Ishikawa (cell line): ENCODE results near the gene KASH5.

Experiments
- CREB1 ChIP-seq: IDR thresholded peaks from 2 replicates; pipeline ENCODE4 v1.6.1; 2012; ENCODE audit warnings: low read depth
- EP300 ChIP-seq: IDR thresholded peaks from 2 replicates; pipeline ENCODE4 v1.6.1; 2012; ENCODE audit warnings: borderline replicate concordance
- FOXM1 ChIP-seq: IDR thresholded peaks from 2 replicates; pipeline ENCODE4 v1.6.1; 2012; ENCODE audit warnings: low read depth, borderline replicate concordance
- TAF1 ChIP-seq: IDR thresholded peaks from 2 replicates; pipeline ENCODE4 v1.6.1; 2012; ENCODE audit warnings: low read depth, mild to moderate bottlenecking
- TCF12 ChIP-seq: IDR thresholded peaks from 2 replicates; pipeline ENCODE4 v1.6.1; 2012; ENCODE audit warnings: low read depth
- TEAD4 ChIP-seq: IDR thresholded peaks from 2 replicates; pipeline ENCODE4 v1.6.1; 2012
- TF ChIP-seq, protein P1 (sequence below): IDR thresholded peaks from 2 replicates; pipeline ENCODE4 v1.6.1; 2012
- TF ChIP-seq, protein P2 (sequence below): IDR thresholded peaks from 2 replicates; pipeline ENCODE4 v1.6.1; 2012

DNA sequence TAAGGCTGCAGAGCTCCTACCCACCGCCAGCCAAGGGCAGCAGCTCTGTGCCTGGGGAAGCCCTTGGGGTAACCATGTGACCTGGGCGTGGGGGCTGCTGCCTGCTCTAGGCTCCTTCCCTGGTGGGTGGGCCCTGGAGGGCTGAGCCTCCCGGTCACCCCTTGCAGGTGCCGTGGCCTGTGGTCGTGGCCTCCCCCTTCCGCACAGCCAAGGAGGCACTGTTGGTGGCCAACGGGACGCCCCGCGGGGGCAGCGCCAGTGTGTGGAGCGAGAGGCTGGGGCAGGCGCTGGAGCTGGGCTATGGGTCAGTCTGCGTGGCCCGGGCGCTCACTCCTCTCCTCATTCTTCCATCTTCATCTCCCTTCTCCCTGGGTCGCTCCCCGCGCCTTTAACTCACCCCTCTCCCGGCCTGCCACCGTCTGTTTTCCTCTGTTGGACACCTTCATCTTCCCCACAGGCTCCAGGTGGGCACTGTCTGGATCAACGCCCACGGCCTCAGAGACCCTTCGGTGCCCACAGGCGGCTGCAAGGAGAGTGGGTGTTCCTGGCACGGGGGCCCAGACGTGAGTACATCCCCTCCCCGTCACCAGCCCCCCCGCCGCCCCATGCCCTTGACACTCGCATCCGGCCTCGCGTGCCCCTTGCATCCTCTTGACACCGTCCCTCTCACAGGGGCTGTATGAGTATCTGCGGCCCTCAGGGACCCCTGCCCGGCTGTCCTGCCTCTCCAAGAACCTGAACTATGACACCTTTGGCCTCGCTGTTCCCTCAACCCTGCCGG, 76.1 kb downstream of the KASH5 start:
- no peak for TF ChIP-seq TCF12
- no peak for TF ChIP-seq FOXM1
- no peak for TF ChIP-seq EP300
- no peak for TF ChIP-seq TAF1
- TF ChIP-seq, protein P1, sequence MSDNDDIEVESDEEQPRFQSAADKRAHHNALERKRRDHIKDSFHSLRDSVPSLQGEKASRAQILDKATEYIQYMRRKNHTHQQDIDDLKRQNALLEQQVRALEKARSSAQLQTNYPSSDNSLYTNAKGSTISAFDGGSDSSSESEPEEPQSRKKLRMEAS, result no peak
- TF ChIP-seq, protein P2, sequence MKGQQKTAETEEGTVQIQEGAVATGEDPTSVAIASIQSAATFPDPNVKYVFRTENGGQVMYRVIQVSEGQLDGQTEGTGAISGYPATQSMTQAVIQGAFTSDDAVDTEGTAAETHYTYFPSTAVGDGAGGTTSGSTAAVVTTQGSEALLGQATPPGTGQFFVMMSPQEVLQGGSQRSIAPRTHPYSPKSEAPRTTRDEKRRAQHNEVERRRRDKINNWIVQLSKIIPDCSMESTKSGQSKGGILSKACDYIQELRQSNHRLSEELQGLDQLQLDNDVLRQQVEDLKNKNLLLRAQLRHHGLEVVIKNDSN, result no peak
- no peak for TF ChIP-seq CREB1
- no peak for TF ChIP-seq TEAD4
